Measurements from ENCODE around the gene BAD.

Gene BAD

GRCh38 chr11:64296830-64297698, 12.6 kb upstream of the BAD start:
- TF ChIP-seq SUZ12 (IDR thresholded peaks at IDR 0.05) (no peak), ZNF384 (IDR thresholded peaks at IDR 0.05) (no peak), FOXA1 (IDR thresholded peaks at IDR 0.05) (no peak), BHLHE40 (IDR thresholded peaks at IDR 0.05; ENCODE audit: borderline replicate concordance) (no peak), TARDBP (IDR thresholded peaks at IDR 0.05) (no peak), SP1 (IDR thresholded peaks at IDR 0.05) (no peak), L3MBTL2 (conservative IDR thresholded peaks at IDR 0.05) (no peak), FOXM1 (IDR thresholded peaks at IDR 0.05; ENCODE audit: borderline replicate concordance) (no peak)
- DNase-seq (ENCODE audit: extremely low spot score): no peak
- ChIA-PET POLR2A (interaction anchor here (1.1 to 2.4 kb wide), 2 partner anchors 12 to 21 kb away, joined by 3 to 7 read pairs; partner anchors contain the start of genes BAD, GPR137, PRDX5 and TRMT112), CTCF (interaction anchor here (0.6 kb wide), 1 partner anchor 60 kb away, joined by 3 read pairs; no protein-coding TSS in a partner anchor)

- POLR2A ChIA-PET: interaction anchor here (1.1 to 2.4 kb wide), 2 partner anchors 12 to 21 kb away, joined by 3 to 7 read pairs; partner anchors contain the start of genes BAD, GPR137, PRDX5 and TRMT112
- DNase-seq (ENCODE audit: extremely low spot score): no peak
- TF ChIP-seq FOXA1 (IDR thresholded peaks at IDR 0.05) (no peak), SUZ12 (IDR thresholded peaks at IDR 0.05) (no peak)
- CTCF ChIA-PET: no interaction called here
Observed at GRCh38 chr11:64296236-64296635, 11.8 kb upstream of the BAD start.

- TF ChIP-seq LEF1 (IDR thresholded peaks at IDR 0.05; ENCODE audit: borderline replicate concordance) (no peak), BHLHE40 (IDR thresholded peaks at IDR 0.05; ENCODE audit: borderline replicate concordance) (no peak), PKNOX1 (IDR thresholded peaks at IDR 0.05) (no peak)
- ChIA-PET POLR2A (interaction anchor here (1.5 to 2.4 kb wide), 2 partner anchors 9 to 11 kb away, joined by 4 to 7 read pairs; partner anchors contain the start of genes BAD and GPR137), CTCF (interaction anchor here (1.5 kb wide), 1 partner anchor 13 kb away, joined by 12 read pairs; no protein-coding TSS in a partner anchor)
- no peak for DNase-seq (ENCODE audit: extremely low spot score)
Observed at GRCh38 chr11:64295760-64296159, 11.3 kb upstream of the BAD start.

GRCh38 chr11:64294774-64295173, 10.3 kb upstream of the BAD start:
- POLR2A ChIA-PET: interaction anchor here (1.5 to 2.4 kb wide), 2 partner anchors 10 kb away, joined by 4 to 7 read pairs; partner anchors contain the start of genes BAD and GPR137

GRCh38 chr11:64292460-64293254, 8.2 kb upstream of the BAD start:
- ChIA-PET CTCF (interaction anchor here (0.8 kb wide), 1 partner anchor 10 kb away, joined by 3 read pairs; no protein-coding TSS in a partner anchor), POLR2A (interaction anchor here (0.9 to 1.0 kb wide), 2 partner anchors 25 to 496 kb away, joined by 3 read pairs; partner anchors contain the start of genes PRDX5 and TRMT112)
- DNase-seq (ENCODE audit: extremely low spot score): no peak
- TF ChIP-seq ARNT (IDR thresholded peaks at IDR 0.05) (no peak), TARDBP (IDR thresholded peaks at IDR 0.05) (no peak), PKNOX1 (IDR thresholded peaks at IDR 0.05) (no peak), FOXK2 (IDR thresholded peaks at IDR 0.05) (no peak), FOXA1 (IDR thresholded peaks at IDR 0.05) (no peak), HDGF (IDR thresholded peaks at IDR 0.05; ENCODE audit: borderline replicate concordance) (no peak)

More at GRCh38 chr11:64294774-64295173, 10.3 kb upstream of the BAD start:
- no peak for DNase-seq (ENCODE audit: extremely low spot score)
- CTCF ChIA-PET: interaction anchor here (1.5 kb wide), 1 partner anchor 12 kb away, joined by 12 read pairs; no protein-coding TSS in a partner anchor
- no peak for TF ChIP-seq ELF4 (IDR thresholded peaks at IDR 0.05)

GRCh38 chr11:64291752-64292459, 7.4 kb upstream of the BAD start:
- DNase-seq (ENCODE audit: extremely low spot score): no peak
- ChIA-PET POLR2A (interaction anchor here (0.9 to 1.0 kb wide), 2 partner anchors 26 to 497 kb away, joined by 3 read pairs; partner anchors contain the start of genes PRDX5 and TRMT112), CTCF (interaction anchor here (0.8 kb wide), 1 partner anchor 10 kb away, joined by 3 read pairs; no protein-coding TSS in a partner anchor)
- TF ChIP-seq FOXM1 (IDR thresholded peaks at IDR 0.05; ENCODE audit: borderline replicate concordance) (no peak), L3MBTL2 (conservative IDR thresholded peaks at IDR 0.05) (no peak), CTBP1 (IDR thresholded peaks at IDR 0.05; ENCODE audit: borderline replicate concordance) (no peak), BHLHE40 (IDR thresholded peaks at IDR 0.05; ENCODE audit: borderline replicate concordance) (no peak), ARNT (IDR thresholded peaks at IDR 0.05) (no peak), FOXK2 (IDR thresholded peaks at IDR 0.05) (no peak), SUZ12 (IDR thresholded peaks at IDR 0.05) (no peak), HDGF (IDR thresholded peaks at IDR 0.05; ENCODE audit: borderline replicate concordance) (no peak), PKNOX1 (IDR thresholded peaks at IDR 0.05) (no peak), ELF4 (IDR thresholded peaks at IDR 0.05) (no peak), NFRKB (IDR thresholded peaks at IDR 0.05) (no peak)
